Naive thymus-derived CD8-positive, alpha-beta T cell (primary cell): ENCODE measurements around the gene ADGRD1. TPM values are rescaled to one million over a fixed set of nuclear protein-coding genes. Genes with fewer than 3 reads are reported as not detected.
A peak's percentile ranks its signal among the peaks of the same experiment; 100 is the strongest.
"Not testable (repeated sequence)": the region's sequence is repeated elsewhere in the genome, so short reads cannot be mapped to it uniquely, and the experiment has no call there.

Experiments
- ATAC-seq, 2 donors: fragments of 150-1000 bp; cut with Tn5 transposase in 1 of 2; sonication (Bioruptor Pico), chemical (Tn5 transposase) in 1 of 2; 1 replicate in 1 of 2; 2 replicates in 1 of 2; pipeline ENCODE4 v1.10.0; 2021; ENCODE audit warnings: mild to moderate bottlenecking in 2 of 2, moderate library complexity in 2 of 2
- POLR2A ChIA-PET: fragments of 350-600 bp; sonication (Branson Sonifier 250); formaldehyde crosslinking; loops from one replicate; lab custom pipeline; 2021; ENCODE audit warnings: antibody characterized with exemption; lab: Charles Lee
- DNase-seq, 10 donors: peaks; one replicate each; pipeline versions ENCODE4 v3.0.0 to v3.0.0-alpha.2; 2020 to 2022
- H3K27ac Mint-ChIP-seq, 10 donors: one replicate each; pipeline ENCODE4 v1.8.0; 2020 to 2022; ENCODE audit warnings: mild to moderate bottlenecking in 10 of 10, mixed read lengths in 10 of 10, moderate library complexity in 4 of 10, inconsistent platforms in 1 of 10
- H3K27me3 Mint-ChIP-seq, 5 donors: one replicate each; pipeline ENCODE4 v1.8.0; 2021 to 2022; ENCODE audit warnings: mixed read lengths in 5 of 5
- H3K36me3 Mint-ChIP-seq, 3 donors: one replicate each; pipeline ENCODE4 v1.8.0; 2020 to 2022; ENCODE audit warnings: mixed read lengths in 3 of 3, mild to moderate bottlenecking in 2 of 3, inconsistent platforms in 1 of 3
- H3K4me1 Mint-ChIP-seq, 4 donors: one replicate each; pipeline ENCODE4 v1.8.0; 2021 to 2022; ENCODE audit warnings: mixed read lengths in 4 of 4
- H3K4me3 Mint-ChIP-seq, 10 donors: one replicate each; pipeline ENCODE4 v1.8.0; 2020 to 2022; ENCODE audit warnings: mild to moderate bottlenecking in 10 of 10, mixed read lengths in 10 of 10, moderate library complexity in 6 of 10, inconsistent platforms in 1 of 10
- H3K9me3 Mint-ChIP-seq, 9 donors: one replicate each; pipeline ENCODE4 v1.8.0; 2020 to 2022; ENCODE audit warnings: mixed read lengths in 9 of 9, mild to moderate bottlenecking in 3 of 9, inconsistent platforms in 1 of 9, moderate library complexity in 1 of 9
- polyA plus RNA-seq, 3 donors: library from polyadenylated mRNA; unstranded; fragments of 300-500 nt; fragmentation: Illumina TruSeq; gene quantifications; one replicate each; pipeline ENCODE4 v1.2.3, GENCODE V29; 2021
- total RNA-seq, 8 experiments: library from RNA in 2 of 8; stranded (reverse) in 2 of 8; gene quantifications; one replicate each; pipeline ENCODE4 v1.2.3 and lab custom pipeline; 2021 to 2026

Gene ADGRD1
- total and polyA plus RNA-seq, 5 experiments from 2014 or later = 0.20 to 0.36 (median 0.34) TPM; not detected in 2

DNA sequence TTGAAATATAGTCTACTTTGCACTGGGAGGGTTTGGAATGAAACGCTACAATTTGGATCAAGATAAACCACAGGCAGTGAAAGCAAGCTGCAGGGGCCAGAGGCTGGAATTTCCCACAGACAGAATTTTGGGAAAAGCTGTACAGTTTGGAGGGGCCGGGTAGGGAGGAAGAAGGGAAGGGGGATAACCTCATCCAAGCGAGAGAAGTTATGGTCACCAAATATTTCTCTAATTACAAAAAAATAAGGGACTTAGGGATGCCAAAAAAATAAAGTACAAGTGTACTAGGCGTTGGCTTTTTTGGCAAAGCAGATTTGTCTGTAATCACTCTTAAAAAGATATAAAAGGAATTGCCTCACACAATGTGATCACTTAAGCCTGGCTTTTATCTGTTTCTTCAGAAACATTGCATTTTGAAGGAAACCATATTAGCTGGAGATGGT is 31.2 kb upstream of the ADGRD1 start:
- POLR2A ChIA-PET = no interaction called here
- Mint-ChIP-seq H3K27me3 (peaks cover 16 to 72% (median 51%) of the 10 kb centered on the region in 5 donors), H3K4me1 (no peaks in the 10 kb centered on the region), H3K9me3 (peaks cover 0 to 4% (median 0%) of the 10 kb centered on the region in 9 donors), H3K27ac (no peak overlapping the region), H3K4me3 (no peak overlapping the region), H3K36me3 (no peaks in the 10 kb centered on the region)
- DNase-seq (no peak), ATAC-seq (no peak)

- POLR2A ChIA-PET = no interaction called here
- DNase-seq = no peak
- Mint-ChIP-seq H3K4me3 (no peak overlapping the region), H3K27ac (no peak overlapping the region), H3K36me3 (no peaks in the 10 kb centered on the region), H3K27me3 (peaks cover 17 to 71% (median 41%) of the 10 kb centered on the region in 5 donors), H3K4me1 (no peaks in the 10 kb centered on the region), H3K9me3 (peaks cover 0 to 4% (median 0%) of the 10 kb centered on the region in 9 donors)
- no peak for ATAC-seq
These were observed 28.6 kb upstream of the ADGRD1 start for GRCh38 chr12:130924966-130925665.

DNA sequence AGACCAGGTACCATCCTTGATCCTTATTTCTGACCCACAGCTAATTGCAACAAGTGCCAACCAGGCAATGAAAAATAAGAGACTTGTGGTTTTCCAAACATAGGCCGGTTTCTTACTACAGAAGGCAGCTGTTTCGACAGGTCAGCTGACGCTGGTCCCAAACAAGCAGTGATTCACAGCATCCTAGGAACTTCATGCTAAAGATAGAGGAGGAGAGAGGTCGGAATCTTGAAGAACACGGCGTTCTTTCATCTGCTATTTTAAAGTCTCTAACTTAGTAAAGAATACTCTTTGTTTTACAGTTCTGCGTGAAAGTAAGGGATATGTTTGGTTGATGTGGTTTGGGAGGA is 28.1 kb upstream of the ADGRD1 start:
- Mint-ChIP-seq H3K4me3 (no peak overlapping the region), H3K36me3 (no peaks in the 10 kb centered on the region)

GRCh38 chr12:130929363-130929762 is 24.3 kb upstream of the ADGRD1 start:
- Mint-ChIP-seq H3K27ac (no peak overlapping the region), H3K4me1 (peaks cover 0 to 2% (median 0%) of the 10 kb centered on the region in 4 donors), H3K36me3 (no peaks in the 10 kb centered on the region), H3K27me3 (peaks cover 28 to 74% (median 48%) of the 10 kb centered on the region in 5 donors), H3K4me3 (no peak overlapping the region), H3K9me3 (no peaks in the 10 kb centered on the region)
- DNase-seq (no peak), ATAC-seq (no peak)
- POLR2A ChIA-PET = no interaction called here

More for the DNA sequence above, 28.1 kb upstream of the ADGRD1 start:
- Mint-ChIP-seq H3K27ac (no peak overlapping the region), H3K4me1 (no peaks in the 10 kb centered on the region), H3K9me3 (peaks cover 0 to 4% (median 0%) of the 10 kb centered on the region in 9 donors), H3K27me3 (peaks cover 15 to 66% (median 37%) of the 10 kb centered on the region in 5 donors)
- POLR2A ChIA-PET = no interaction called here
- no peak for ATAC-seq
- DNase-seq = no peak

DNA sequence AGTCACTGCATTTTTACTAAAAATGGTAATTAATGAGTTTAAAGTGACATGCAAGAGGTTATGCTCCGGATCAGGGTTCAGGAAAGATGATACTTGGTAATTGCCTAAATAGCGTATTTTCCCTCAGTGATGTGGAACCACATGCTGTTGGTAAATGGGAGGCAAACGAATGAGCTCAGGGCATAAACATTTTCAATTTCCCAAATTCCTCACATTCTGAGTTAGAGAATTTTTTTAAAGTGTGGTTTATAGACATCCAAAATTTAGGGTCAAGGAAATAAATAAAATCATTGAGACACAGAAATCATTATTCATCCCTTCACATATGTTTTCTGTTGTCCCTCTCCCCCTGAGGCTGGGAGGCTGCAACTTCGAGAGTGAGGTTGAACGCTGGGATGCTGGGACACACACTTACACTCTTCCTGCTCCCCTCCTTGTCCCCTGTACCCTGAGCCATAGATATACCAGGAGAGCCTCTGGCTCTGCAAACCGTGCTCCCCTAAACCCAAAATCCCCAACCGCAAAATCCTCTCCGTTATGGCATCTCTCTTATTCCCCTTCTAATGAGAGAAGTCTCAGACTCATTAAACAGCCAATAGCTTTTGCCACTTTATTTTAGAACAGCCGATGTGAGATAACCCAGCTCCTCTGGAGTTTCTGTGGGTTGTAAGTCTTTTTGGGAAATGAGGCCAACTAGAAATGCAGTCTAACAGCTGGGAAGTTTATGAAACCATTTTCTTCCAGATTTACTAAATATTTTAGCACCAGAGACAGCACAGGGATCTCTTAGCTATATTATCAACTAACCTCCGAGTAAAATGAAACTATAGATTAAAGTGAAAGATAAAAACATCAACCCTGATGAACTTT is 21.4 kb upstream of the ADGRD1 start:
- peaks cover 35 to 76% (median 48%) of the 10 kb centered on the region in 5 donors for H3K27me3 Mint-ChIP-seq
- ATAC-seq = no peak
- no peaks in the 10 kb centered on the region for H3K36me3 Mint-ChIP-seq
- peaks cover 0 to 18% (median 6%) of the 10 kb centered on the region in 9 donors for H3K9me3 Mint-ChIP-seq
- H3K4me1 Mint-ChIP-seq = peaks cover 0 to 2% (median 0%) of the 10 kb centered on the region in 4 donors
- no peak overlapping the region for H3K27ac Mint-ChIP-seq
- POLR2A ChIA-PET = no interaction called here
- no peak for DNase-seq
- no peak overlapping the region for H3K4me3 Mint-ChIP-seq

DNA sequence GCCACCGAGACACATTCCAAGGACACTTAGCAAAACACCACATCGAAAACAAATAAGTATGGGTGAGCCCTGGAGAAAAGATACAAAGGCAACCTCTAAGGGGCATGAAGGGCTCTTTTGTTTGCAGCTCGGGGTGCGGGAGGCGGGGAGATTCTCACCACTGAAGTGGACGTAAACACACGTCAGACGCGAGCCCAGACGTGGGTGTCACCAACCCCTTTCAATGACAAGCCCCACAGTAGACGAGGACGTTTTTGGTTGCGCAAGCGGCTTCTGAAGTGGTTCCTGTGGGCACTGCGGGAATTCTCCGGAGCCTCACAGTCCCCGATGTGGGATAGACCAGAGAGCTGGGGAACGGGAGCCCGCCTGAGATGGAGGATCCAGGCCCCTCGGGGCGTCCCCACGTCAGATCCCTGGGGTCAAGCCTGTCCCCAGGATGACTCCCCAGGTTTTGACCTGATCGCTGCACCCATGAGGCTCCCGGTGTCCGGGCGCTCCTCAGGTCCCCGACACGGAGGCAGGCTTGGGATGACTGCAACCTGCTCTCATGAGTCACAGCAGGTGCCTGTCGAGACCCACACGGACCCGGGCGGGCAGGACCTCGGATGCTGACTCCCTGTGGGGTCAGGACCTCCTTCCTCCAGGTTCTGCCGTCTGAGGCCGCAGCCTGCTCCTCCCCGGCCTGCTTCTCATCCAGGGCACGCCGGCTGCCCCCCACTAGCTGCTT is 20.3 kb upstream of the ADGRD1 start:
- peaks cover 32 to 64% (median 46%) of the 10 kb centered on the region in 5 donors for H3K27me3 Mint-ChIP-seq
- POLR2A ChIA-PET = no interaction called here
- peaks cover 0 to 18% (median 6%) of the 10 kb centered on the region in 9 donors for H3K9me3 Mint-ChIP-seq
- peaks cover 0 to under 1% (median 0%) of the 10 kb centered on the region in 3 donors for H3K36me3 Mint-ChIP-seq
- H3K27ac Mint-ChIP-seq = no peak overlapping the region
- no peak overlapping the region for H3K4me3 Mint-ChIP-seq
- peaks cover 0 to 2% (median 0%) of the 10 kb centered on the region in 4 donors for H3K4me1 Mint-ChIP-seq
- no peak for DNase-seq
- ATAC-seq = no peak

GRCh38 chr12:130934753-130935152 is 19.0 kb upstream of the ADGRD1 start:
- no peak for DNase-seq
- H3K9me3 Mint-ChIP-seq = peaks cover 5 to 22% (median 7%) of the 10 kb centered on the region in 9 donors
- POLR2A ChIA-PET = no interaction called here
- H3K36me3 Mint-ChIP-seq = peaks cover 0 to 10% (median 3%) of the 10 kb centered on the region in 3 donors
- no peak for ATAC-seq
- H3K4me3 Mint-ChIP-seq = no peak overlapping the region
- peak overlapping the region in 1 of 10 donors; percentile 71 for H3K27ac Mint-ChIP-seq
- H3K27me3 Mint-ChIP-seq = peaks cover 27 to 51% (median 35%) of the 10 kb centered on the region in 5 donors
- peaks cover 0 to 2% (median 0%) of the 10 kb centered on the region in 4 donors for H3K4me1 Mint-ChIP-seq

DNA sequence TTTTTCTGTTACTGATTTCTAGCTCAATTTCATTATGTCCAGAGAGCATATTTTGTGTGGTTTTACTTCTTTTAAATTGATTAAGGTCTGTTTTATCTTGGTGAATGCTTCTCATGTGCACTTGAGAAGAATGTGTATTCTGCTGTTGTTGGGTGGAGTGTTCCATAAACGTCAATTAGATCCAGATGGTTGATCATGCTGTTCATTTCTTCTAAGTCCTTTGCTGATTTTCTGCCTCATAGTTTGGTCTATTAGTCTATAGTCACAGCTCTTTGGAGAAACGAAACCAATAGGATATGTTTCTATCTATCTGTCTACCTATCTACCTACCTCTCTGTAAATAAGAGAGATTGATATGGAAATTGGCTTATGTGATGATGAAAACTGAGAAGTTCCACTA is 17.1 kb upstream of the ADGRD1 start:
- Mint-ChIP-seq H3K9me3 (peaks cover 6 to 39% (median 19%) of the 10 kb centered on the region in 9 donors), H3K4me3 (no peak overlapping the region), H3K27me3 (peaks cover 21 to 42% (median 26%) of the 10 kb centered on the region in 5 donors), H3K27ac (no peak overlapping the region), H3K36me3 (peaks cover 0 to 24% (median 7%) of the 10 kb centered on the region in 3 donors), H3K4me1 (peaks cover 0 to 2% (median 0%) of the 10 kb centered on the region in 4 donors)
- no peak for DNase-seq
- no peak for ATAC-seq
- POLR2A ChIA-PET = no interaction called here

DNA sequence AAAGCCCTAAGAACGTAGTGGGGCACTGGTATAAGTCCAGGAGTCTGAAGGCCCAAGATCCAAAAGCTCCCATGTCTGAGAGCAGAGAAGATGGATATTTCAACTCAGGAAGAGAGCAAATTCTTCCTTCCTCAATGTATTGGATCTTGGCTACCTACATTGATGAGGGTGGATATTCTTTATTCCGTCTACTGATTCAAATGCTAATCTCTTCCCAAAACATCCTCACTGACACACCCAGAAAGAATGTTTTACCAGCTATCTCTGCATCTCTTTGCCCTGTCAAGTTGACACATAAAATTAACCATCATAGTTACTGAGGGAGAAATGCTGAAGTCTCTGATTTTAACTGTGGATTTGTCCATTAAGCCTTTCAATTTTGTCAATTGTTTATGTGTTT is 16.6 kb upstream of the ADGRD1 start:
- Mint-ChIP-seq H3K4me1 (peaks cover 0 to 2% (median 0%) of the 10 kb centered on the region in 4 donors), H3K9me3 (peaks cover 10 to 42% (median 21%) of the 10 kb centered on the region in 9 donors), H3K27me3 (peaks cover 19 to 37% (median 24%) of the 10 kb centered on the region in 5 donors)

DNA sequence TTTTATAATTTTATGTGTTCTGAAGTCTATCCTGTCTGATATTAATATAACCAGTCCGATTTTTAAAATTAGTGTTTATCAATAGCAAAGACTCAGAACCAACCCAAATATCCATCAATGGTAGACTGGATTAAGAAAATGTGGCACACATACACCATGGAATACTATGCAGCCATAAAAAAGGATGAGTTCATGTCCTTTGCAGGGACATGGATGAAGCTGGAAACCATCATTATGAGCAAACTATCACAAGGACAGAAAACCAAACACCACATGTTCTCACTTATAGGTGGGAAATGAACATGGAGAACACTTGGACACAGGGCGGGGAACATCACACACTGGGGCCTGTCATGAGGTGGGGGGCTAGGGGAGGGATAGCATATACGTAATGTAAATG is 16.2 kb upstream of the ADGRD1 start:
- DNase-seq, ATAC-seq, H3K4me1 Mint-ChIP-seq, H3K27ac Mint-ChIP-seq, POLR2A ChIA-PET, H3K4me3 Mint-ChIP-seq: not testable (repeated sequence)
- H3K9me3 Mint-ChIP-seq = peaks cover 10 to 43% (median 23%) of the 10 kb centered on the region in 9 donors
- H3K27me3 Mint-ChIP-seq = peaks cover 16 to 33% (median 20%) of the 10 kb centered on the region in 5 donors
- peaks cover 0 to 25% (median 7%) of the 10 kb centered on the region in 3 donors for H3K36me3 Mint-ChIP-seq

More for the DNA sequence above, 16.6 kb upstream of the ADGRD1 start:
- H3K36me3 Mint-ChIP-seq = peaks cover 0 to 25% (median 7%) of the 10 kb centered on the region in 3 donors
- POLR2A ChIA-PET = no interaction called here
- no peak for DNase-seq
- no peak overlapping the region for H3K27ac Mint-ChIP-seq
- ATAC-seq = no peak
- H3K4me3 Mint-ChIP-seq = no peak overlapping the region

GRCh38 chr12:130938186-130938585 is 15.5 kb upstream of the ADGRD1 start:
- Mint-ChIP-seq H3K27me3 (peaks cover 14 to 29% (median 15%) of the 10 kb centered on the region in 5 donors), H3K27ac (no peak overlapping the region), H3K4me3 (no peak overlapping the region), H3K4me1 (no peaks in the 10 kb centered on the region), H3K36me3 (peaks cover 0 to 25% (median 7%) of the 10 kb centered on the region in 3 donors), H3K9me3 (peaks cover 10 to 43% (median 23%) of the 10 kb centered on the region in 9 donors)
- POLR2A ChIA-PET = no interaction called here
- ATAC-seq (no peak), DNase-seq (no peak)

DNA sequence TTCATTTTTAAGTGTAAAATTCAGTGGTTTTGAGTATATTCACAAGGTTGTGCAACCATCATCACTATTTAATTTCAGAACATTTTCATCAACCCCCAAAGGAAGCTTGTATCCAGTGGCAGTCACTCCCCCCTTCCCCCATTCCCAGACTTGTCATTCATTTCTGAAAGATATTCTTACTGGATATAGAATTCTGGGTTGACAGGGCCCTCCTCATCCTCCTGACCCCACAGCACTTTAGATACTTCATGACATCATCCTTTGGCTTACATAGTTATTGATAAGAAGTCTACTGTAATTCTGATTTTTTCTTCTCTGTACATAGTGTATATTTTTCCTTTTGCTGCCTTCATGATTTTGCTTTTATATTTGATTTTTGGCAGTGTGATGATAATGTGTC is 8.8 kb upstream of the ADGRD1 start:
- Mint-ChIP-seq H3K9me3 (peaks cover 26 to 58% (median 34%) of the 10 kb centered on the region in 9 donors), H3K36me3 (peaks cover 3 to 41% (median 19%) of the 10 kb centered on the region in 3 donors), H3K27ac (no peak overlapping the region), H3K4me3 (no peak overlapping the region), H3K4me1 (no peaks in the 10 kb centered on the region), H3K27me3 (peaks cover 8 to 48% (median 14%) of the 10 kb centered on the region in 5 donors)
- DNase-seq = no peak
- ATAC-seq = no peak
- POLR2A ChIA-PET = no interaction called here
